HG03442 (cell line): ENCODE measurements around the gene DGUOK.

Source experiments
- ATAC-seq: cut with Tn5 transposase; IDR thresholded peaks from one replicate; pipeline ENCODE4 v1.9.1; 2021; ENCODE audit warnings: mild to moderate bottlenecking, moderate library complexity; ENCODE audit not compliant: unreplicated experiment

The DGUOK gene

GRCh38 chr2:73946215-73946614, 19.5 kb downstream of the DGUOK start:
- no peak for ATAC-seq

GRCh38 chr2:73946666-73947065, 20.0 kb downstream of the DGUOK start:
- ATAC-seq, result no peak

GRCh38 chr2:73947412-73948018, 20.8 kb downstream of the DGUOK start:
- ATAC-seq, result no peak

GRCh38 chr2:73949802-73950201, 23.1 kb downstream of the DGUOK start:
- ATAC-seq, result no peak

DNA sequence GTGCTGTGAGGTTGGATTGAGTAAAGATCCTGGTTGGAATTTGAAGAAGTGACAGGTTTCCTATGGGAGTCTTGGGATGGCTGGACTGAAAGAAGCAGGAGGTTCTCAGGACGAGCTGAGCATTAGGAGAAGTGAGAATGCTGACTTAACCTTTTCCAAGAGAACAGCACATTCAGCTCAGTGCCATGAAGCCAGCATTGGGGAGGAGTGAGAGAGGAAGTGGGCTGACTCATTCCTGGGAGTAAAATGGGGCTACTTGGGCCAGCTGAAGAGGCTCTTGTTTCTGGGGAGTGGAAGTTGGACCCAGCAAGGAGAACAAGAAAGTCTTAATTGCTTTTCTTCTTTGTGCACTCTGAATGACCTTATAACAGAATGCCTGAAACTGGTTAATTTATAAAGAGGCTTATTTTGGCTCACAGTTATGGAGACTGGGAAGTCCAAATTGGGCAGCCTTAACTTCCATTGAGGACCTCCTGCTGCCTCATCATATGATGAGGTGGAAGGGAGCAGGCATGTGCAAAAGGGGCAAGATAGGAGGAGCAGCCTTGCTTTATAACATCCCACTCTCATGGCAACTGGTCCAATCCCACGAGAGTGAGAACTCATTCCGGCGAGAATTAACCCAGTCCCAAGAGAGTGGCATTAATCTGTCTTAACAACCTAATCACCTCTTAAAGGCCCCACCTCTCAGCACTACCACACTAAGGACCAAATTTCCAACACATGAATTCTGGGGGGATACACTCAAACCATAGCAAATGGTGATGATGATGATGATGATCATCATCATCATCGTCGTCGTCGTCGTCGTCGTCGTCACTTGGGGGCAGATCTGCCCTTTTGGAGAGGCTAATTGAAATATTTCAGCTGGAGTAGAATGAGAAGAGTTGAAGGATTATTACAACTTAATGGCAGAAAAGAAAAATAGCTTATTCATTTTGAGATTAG, 26.1 kb downstream of the DGUOK start:
- no peak for ATAC-seq

GRCh38 chr2:73956218-73956865, 29.7 kb downstream of the DGUOK start:
- ATAC-seq, result no peak

GRCh38 chr2:73961274-73961673, 34.6 kb downstream of the DGUOK start:
- no peak for ATAC-seq

DNA sequence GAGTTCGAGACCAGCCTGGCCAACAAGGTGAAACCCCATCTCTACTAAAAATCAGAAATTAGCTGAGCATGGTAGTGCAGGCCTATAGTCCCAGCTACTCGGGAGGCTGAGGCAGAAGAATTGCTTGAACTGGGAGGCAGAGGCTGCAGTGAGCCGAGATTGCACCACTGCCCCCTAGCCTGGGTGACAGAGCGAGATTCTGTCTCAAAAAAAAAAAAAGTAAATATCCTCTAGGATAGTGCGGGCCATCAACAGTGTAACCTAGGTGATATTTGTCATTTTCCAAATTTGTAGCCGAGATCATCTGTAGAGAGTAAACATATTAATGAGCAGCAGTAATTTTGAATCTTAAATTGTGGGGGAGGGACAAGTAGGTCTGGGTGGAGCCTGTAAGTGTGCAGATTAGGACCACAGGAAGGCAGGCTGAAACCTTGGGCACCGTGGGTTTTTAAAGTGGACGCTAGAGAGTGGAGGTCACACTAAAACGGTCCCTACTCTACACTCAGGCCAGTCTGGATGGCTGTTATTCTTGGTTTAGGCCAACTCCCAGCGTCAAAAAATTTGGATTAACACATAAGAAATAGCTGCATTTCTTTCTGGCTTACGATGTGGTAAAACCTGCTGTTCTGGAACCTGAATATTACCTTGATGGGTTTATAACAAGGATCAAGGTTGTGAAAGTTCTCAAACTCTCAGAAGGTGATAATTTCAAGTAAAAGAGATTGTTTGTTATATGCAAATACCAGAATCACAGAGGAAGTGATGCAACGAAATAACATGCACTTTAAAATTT, 35.3 kb downstream of the DGUOK start:
- ATAC-seq, result no peak

DNA sequence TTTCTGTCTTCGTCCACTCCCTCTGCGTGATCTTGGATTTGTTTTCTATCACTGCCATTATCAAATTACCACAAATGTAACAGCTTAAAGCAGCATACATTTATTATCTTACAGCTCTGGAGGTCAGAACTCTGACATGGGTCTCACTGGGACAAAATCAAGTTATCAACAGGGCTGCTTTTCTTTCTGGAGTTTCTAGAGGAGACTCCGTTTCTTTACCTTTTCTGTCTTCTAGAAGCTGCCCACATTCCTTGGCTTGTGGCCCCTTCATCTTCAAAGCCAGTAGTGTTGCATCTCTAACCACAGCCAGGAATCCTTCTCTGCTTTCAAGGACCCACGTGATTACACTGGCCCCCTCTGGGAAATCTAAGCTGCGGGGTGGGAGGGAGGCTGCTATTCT, 36.1 kb downstream of the DGUOK start:
- no peak for ATAC-seq

DNA sequence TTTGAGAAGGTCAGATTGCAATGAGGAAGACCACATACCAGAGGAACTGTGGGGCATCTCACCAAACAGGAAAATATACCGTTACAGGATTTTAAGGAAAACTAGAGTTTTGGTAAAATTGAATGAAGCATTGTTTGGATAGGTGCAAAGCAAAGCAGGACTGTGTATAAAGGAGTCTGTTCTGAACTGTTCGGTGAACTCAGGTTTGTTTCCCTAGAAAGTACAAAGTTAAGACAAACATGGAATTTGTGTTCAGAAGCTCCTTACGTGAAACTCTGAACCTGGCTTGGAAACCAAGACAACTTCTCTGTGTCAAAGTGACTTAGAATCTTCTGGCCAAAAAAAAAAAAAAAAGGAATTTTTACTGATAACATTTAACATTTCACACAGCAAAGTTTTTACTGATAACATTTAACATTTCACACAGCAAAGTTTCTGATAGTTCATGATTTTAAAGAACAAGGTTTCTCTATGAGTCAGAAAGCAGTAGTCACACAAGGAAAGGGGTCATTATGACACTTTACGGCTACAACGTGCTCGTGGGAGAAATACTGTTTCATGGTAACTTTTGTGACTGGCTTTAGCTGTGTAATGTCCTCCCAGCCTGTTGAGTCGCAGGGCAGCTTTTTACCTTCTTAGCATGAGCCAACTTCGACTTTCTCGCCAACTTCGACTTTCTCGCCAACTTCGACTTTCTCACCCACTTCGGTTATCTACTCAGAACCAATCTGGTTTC, 36.9 kb downstream of the DGUOK start:
- ATAC-seq, result peak; percentile 76

DNA sequence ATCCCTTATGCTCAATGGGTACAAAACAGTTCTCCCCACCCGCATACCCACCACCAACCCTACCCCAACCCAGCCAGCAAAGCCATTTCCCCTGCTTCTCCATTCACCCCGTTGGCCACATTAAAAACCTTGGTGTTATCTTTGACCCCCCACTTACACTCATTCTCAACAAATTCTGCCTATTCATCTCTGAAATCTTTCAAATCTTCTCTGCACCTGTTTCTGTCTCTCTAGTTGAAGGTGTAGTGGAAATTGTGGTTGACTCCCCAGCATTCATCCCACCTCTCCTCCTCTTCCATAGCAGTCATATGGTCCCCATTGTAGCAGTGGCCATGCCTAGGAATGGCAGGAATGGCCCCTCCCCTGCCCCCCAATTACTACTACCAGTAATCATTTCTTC, 37.5 kb downstream of the DGUOK start:
- ATAC-seq, result no peak

GRCh38 chr2:73965053-73965452, 38.4 kb downstream of the DGUOK start:
- no peak for ATAC-seq

GRCh38 chr2:73968357-73968937, 41.8 kb downstream of the DGUOK start:
- no peak for ATAC-seq

DNA sequence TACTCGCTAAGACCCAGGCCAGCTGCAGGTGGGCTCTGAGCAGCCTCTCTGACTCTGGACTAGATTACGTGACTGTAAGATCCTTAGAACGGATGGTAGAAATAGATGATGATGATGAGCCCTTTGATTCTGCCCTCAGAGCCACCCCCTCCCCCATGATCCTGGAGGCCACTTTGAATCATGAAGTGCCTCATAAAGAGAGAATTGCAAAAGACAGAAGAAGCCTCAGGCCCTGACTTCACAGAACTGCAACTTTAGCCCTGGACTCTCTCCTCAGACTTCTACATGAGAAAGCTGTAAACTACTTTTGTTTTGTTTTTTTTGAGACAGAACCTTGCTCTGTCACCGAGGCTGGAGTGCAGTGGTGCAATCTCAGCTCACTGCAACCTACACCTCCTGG, 42.7 kb downstream of the DGUOK start:
- no peak for ATAC-seq

GRCh38 chr2:73970141-73970803, 43.6 kb downstream of the DGUOK start:
- ATAC-seq, result no peak

GRCh38 chr2:73970850-73971471, 44.3 kb downstream of the DGUOK start:
- ATAC-seq, result peak; percentile 73

DNA sequence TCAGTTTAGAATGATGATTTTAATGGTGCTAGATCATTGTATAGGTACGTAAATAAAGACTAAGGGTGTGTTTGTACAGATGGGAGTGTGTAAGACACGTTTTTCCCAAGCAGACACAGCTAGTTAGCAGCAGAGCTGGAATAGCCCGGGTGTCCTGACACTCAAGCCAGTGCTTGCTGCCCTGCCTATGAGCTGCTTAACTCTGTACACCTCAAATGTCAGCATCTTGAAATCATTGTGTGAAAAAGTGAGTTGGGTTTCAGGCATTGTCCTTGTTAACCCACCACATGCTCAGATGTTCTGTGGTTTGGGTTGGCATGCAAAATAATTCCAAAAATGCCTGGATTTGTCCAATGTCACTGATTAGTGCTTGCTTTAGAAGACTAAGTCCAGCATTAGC, 45.0 kb downstream of the DGUOK start:
- no peak for ATAC-seq

GRCh38 chr2:73972846-73973245, 46.2 kb downstream of the DGUOK start:
- ATAC-seq, result peak; percentile 40

- no peak for ATAC-seq
These were observed 49.1 kb downstream of the DGUOK start for GRCh38 chr2:73975731-73976130.
